Heart left ventricle (tissue), 13 donors: ENCODE data around the gene KLRF1.

Experiments
- CTCF ChIP-seq, 12 donors: fragments of 200-600 bp; sonication (generic) in 4 of 12; IDR thresholded peaks; one replicate each; pipeline versions ENCODE4 v1.5.0 to v1.8.0; 2018 to 2022; ENCODE audit warnings: antibody characterized with exemption in 12 of 12, mild to moderate bottlenecking in 5 of 12
- POLR2A ChIP-seq, 2 donors: fragments of 450-650 bp; IDR thresholded peaks; one replicate each; pipeline ENCODE4 v1.6.1; 2017; ENCODE audit warnings: antibody characterized with exemption in 2 of 2, mild to moderate bottlenecking in 2 of 2, moderate library complexity in 2 of 2
- donor health status: ischemic (EF 13 %, LVEDD 7.1; RV severe dilation, severe dysfunction).
- donor health status: DM: no; HTN: yes; CAD: no.
- donor health status: DM: no; HTN: no; CAD: no.
- donor health status: ischemic (EF 25% LVEDD 6.9; RV normal size, moderate dysfunction).
- donor health status: ischemic (EF 25% LVEDD 5.7; RV mildly dilated, moderate dysfunction).
- donor health status: ischemic (EF 35%, LVEDD 5.7; RV mildly dilated, moderate dysfunction).
- donor health status: nonischemic (EF 11% LVEDD 7.7; RV severe dilation, severe dysfunction).
- donor health status: DM: yes; HTN: yes; CAD: no.
- donor health status: PGD.
- donor health status: ischemic (EF 29% LVEDD 5.4; RV normal size, mild dysfunction).
- donor health status: nonischemic (EF 23%, LVEDD 6.1; RV moderate dilation, normal function).

- TF ChIP-seq CTCF (IDR thresholded peaks at IDR 0.05), result no peak
- TF ChIP-seq POLR2A (IDR thresholded peaks at IDR 0.05), result no peak
Measured at GRCh38 chr12:9856894-9857293, 29.6 kb downstream of the KLRF1 start.
